Central memory CD4-positive, alpha-beta T cell (primary cell): ENCODE data around the gene ERICH3.

ENCODE experiments used
- DNase-seq: peaks from one replicate; pipeline ENCODE4 v3.0.0; 2022

The ERICH3 gene

DNA sequence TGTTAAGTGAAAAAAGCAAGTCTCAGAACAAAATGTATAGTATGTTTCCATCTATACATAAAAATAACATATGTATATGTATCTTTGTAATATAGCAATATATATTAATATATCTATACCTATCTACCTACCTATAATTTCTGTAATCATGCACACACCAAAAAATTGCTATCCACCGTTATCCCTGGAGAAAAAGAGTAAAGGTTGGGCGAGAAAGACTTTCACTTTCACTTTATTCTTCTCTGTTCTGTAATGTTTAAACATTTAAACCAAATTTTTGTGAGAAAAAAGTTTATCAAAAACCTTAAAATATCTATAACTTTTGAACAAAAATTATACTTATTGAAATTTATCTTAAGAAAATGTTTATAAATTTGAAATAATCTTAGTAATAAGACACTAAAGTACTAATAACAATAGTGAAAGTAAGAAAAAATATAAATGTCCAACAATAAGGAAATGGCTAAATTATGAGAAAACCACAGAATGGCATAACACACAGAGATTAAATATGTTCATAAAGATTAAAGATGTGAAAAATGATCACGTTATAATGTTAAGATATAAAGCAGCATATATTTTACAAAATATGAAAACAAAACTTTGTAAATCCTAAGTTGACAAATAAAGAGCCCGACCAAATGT lies 87.2 kb downstream of the ERICH3 start:
- no peak for DNase-seq

DNA sequence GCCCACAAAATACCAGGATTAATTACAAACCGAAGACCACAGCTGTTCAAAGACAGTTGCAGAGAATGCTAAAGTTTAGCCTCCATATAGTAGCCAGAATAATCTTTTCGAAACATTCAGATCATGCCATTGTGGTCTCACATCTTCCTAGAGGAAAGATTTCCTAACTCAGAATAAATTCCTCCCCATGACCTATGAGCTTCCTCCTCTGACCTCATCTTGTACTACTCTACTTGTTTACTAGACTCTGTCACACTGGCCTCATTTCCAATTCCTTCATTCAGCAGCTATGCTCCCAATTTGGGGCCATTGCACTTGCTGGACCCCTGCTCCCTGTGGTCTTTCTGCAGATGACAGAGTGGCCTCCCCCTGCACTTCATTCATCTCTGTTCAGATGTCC lies 89.4 kb downstream of the ERICH3 start:
- no peak for DNase-seq

DNA sequence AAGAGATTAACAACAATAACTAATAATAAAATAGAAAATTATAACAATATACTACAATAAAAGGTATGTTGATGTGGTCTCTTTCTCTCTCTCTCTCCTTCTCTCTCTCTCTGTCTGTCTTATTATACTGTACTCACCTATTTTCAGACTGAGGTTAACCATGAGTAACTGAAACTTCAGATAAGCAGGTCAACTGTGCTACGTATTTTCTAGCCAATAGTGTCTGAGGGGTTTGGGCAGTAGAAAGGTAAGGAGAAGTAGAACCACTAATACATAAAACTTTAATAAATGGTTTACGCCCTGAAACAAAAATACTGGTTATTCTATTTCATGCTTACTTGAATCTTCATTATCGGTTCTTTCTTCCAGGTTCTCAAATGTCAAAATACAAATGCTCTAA lies 90.2 kb downstream of the ERICH3 start:
- DNase-seq = no peak

DNA sequence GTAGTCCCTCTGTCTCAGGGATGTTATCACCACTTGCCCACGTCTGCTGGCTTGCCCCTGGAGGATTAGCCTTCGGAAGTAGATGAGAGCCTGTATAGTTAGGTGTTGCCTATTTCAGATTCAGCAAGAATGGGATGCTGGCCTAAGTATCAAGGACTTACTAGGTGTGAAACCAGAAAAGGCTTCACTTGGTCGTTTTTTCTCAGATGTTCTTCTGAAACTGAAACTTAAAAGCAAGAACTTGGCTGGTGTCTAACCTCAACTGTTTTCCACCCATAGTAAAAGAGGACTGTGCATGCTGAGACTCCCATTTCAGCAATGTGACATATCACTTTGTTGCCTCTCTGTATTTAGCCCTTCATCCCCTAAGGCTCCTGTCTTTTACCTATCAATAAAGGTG lies 94.2 kb downstream of the ERICH3 start:
- no peak for DNase-seq

DNA sequence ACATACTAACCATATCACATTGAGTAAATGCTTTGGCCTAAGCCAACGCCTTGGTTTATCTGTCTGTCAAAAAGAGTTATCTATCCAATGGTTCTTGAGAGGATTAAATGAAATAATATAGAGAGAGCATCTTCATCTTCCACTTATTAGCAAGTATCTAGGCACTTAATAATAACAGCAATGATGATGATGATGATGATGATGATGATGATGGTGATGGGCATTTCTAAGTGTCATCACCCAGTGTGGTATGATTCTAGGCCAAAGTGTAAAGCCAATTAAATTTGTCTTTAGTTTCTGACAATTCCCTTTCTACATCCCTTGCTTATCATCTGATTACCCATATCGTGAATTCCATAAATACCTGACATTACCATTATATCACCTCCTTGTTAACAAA lies 95.5 kb downstream of the ERICH3 start:
- DNase-seq = no peak

DNA sequence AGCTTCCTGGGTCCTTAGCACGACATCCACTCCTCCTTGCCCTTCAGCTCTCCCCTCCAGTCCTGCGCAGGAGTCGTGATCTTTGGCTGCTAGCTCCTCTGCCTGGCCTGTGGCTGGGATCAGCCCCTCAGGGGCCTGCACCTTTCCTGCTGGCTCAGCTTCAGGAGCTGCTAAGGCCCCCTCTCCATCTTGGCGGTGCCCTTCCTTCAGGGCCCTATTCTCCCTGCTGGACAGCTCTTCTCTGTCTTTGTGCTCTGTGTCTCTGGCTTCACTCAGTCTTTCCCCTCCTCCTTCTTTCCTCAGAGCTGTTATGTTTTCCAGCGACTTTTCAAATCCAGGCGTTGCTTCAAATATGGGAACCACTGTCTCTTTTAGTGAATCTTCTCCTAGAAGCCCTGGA lies 101.7 kb downstream of the ERICH3 start:
- no peak for DNase-seq

DNA sequence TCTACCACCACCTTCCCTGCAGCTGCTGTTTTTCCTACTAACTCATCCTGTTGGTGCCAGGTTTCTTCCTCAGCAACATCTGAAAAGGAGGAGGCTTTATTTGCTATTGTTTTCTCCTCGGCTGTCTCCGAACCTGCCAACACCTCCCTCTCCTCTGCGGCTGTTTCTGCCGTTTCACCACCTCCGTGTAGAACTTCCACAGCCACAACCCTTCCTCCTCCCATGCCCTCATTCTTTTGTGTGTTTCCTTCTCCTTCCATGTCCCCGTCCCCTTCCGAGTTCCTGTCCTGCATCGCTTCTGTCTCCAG lies 102.1 kb downstream of the ERICH3 start:
- no peak for DNase-seq

DNA sequence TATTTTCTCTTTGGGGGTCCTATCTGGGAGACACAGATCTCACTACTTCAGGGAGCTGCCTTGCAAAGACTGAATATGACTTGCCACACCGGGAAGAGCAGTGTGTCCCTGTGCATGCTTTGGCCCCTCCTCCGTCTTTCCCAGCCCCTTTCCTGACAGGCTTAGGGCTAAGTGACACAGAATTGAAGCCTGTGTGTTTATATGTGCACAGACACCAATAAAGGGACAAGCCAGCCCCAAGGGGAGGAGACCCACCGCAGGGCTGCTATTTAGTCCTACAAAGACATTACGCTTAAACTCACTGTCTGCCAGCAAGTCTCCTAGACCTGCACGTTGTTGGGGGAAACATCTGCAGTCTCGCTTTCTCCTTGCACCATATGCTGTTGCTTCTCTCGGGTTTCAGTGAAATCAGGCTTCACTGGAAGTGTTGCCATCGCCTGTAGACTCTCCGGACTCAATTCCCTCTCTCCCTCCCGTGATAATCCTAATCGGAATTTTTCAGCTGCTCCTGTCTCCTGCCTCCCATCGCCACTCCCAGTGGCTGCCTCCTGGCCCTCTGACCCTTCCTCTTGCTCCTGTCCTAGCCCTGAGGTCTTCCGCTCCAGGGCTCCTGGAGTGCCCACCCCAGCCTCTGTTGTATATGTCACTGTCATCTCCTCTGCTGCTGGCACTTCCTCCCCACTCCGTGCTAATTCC lies 102.6 kb downstream of the ERICH3 start:
- no peak for DNase-seq

DNA sequence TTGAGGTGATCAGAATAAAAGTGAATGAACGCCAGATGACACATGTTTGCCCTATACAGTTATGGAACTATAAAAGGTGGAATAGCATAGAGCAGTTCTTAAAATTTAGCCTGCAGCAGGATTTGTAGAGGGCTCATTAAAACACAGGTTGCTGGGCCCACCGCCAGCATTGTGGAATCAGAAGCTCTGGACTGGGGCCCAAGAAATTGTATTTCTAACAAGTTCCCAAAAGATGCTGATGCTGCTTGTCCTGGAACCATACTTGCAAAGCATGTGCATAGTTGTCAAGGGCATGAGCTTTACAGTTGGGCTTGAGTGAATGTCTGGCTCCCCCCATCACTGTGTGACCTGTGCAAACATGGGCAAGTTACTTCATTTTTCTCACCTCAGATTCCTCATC lies 123.7 kb downstream of the ERICH3 start:
- DNase-seq = no peak

DNA sequence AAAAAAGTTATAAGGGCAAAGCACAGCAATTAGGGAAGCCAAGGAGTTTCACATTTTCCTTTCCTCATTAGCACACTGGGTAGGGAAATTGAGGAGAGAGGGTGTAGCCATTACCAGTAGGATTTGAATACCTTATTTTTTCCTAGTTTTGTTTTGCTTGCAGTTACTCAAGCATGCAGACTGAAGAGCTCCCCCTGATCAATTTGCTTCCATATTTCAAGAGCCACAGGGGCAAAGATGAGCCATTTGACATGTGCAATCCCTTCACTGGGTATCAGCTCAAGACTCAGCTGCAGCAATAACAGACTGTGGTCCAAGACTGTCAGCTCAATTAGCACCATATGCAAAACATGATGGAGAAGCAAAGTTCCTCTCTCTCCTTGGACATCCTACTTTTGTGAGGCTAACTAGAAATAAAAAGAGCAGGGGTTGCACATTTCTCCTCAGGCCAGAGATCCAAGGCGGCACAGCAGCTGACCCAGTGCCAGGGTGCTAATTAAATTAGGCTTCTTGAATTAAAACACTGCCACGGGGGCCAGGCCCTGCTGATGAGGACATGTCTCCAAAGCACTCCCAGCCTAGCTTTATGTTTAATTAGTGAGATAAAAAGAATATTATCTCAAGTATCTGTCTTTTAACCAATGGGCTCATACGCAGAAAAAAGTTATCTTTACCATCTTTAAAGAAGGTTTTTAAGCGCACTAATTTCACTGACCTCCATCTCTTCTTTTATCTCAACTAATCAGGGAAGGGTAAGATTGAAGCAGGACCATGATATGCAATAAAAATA lies 124.4 kb downstream of the ERICH3 start:
- DNase-seq = no peak

DNA sequence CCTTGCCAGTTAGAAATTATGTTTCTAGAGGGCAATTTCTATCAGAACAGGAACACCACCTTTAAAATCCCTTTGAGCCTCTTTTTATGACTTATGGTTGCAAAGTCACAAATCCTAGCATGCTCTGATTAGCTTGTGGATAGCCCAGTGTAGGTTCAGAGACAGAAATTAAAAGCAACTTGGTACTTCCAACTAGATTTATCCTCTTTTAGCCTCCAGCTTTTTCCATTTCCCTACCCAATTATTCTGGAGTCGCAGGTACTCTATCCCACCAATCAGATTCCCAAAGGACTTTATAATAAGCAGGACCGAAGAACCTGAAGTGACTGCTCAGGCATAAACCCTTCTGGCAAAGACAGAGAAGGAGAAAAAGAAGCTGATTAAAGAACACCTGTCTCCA lies 127.8 kb downstream of the ERICH3 start:
- no peak for DNase-seq

DNA sequence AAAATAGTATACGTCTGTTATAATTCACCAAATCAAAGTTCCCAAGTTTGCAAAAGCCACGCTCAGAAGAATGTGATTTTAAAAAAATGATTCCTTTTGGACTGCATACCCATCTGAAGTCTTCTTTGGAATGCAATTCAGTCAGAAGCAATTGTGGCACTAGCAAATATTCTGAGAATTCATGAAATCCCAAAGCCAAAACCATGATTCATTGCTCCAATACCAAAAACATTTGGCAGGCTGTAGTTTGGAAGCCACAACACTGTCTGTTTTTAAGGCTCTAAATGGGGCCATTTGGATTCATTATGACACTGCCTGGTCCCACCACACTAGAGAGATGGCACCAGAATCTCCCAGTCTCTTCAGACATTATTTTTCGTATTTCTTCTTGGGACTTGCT lies 139.4 kb downstream of the ERICH3 start:
- DNase-seq = no peak

DNA sequence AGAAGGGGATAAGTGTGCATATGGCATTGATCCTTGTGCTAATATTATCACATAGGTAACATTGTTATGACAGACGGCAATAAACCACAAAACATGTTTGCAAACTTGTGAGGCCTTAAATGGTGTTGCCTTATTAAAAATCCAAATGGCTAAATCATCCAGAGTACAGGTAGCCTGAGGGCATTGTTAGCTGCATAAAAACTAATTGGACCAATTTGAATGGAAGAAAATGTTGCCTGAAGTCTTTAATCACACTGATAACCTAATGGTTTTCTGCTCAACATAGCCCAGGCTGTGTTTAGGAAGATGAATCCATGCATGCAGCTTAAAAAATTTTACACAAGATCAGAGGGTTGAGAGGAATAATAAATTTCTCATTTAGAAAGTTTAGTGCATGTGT lies 141.8 kb downstream of the ERICH3 start:
- no peak for DNase-seq

DNA sequence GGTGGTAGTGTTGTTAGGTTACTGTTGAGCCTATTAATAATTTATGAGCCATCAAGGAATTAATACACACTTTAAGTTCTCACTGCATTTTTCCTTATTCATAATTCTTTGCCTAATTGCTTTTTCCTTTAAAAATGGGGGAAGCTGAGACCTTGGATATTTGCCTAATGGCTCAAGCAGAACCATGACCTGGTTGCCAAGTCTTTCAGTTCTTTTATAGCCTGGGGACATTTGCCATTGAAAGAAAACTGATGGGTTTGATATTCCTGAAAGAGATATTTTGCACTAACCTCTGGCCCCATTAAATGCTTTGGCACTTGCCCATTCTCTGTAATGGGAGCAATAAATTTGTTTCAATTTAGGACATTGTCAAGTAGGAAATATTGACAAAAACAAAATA lies 142.7 kb downstream of the ERICH3 start:
- DNase-seq = no peak

DNA sequence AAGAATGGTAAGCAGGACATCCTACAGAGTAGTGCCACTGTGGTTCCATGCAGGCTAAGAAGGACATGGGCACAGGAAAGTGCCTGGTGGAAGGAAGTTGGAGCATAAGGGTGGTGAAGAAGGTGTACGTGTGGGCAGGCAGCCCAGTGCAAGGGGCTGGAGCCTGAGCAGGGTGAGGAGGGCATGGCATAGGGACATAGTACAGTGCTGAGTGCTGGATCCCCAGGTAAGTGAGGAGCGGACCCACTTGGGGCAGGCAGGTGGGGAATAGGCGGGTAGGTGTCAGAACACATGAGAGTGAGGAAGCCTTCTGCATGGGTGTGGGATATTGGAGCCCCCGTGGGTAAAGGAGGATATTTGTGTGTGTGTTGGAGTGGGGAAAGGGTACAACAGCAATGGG lies 145.5 kb downstream of the ERICH3 start:
- DNase-seq = no peak

DNA sequence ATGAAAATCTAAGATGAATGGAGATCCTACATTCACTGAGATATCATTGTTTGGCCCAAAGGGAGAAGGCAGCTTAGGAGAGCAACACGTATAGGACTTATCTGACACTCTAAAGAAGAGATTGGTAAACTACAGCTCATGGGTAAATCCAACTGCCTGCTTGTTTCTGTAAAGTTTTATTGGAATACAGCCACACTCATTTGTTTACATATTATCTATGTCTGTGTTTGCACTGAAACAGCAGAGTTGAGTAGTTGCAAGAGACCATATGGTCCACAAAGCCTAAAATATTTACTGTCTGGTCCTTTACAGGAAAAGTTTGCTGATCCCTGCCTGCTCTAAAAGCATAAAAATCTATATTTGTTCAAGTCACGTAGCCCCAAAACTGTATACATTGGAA lies 146.9 kb downstream of the ERICH3 start:
- DNase-seq = no peak

DNA sequence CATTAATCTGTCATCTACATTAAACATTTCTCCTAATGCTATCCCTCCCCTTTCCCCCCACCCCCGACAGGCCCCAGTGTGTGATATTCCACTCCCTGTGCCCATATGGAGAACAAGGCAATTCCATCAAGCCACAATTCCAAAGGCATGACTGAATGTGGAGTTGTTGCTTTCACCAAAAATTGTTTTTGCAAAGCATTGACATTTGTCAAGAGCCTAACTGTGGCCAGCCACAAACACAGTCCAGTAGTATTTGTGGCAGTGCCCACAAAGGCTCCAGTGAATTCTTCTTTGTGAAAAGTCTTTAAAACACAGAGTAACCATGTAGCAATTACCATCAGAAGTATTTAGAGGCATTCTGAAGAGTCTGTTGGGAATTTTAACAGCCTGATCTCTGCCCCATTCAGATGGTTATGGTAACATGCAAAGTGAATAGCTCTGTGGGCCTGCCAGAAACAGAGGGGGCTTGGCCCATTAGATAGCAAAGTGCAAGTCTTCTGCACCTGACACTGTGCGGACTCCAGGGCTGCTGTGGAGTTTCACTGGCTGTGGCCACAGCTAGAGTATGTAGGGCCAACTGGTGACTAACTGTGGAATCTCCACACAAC lies 149.6 kb downstream of the ERICH3 start:
- DNase-seq = no peak

DNA sequence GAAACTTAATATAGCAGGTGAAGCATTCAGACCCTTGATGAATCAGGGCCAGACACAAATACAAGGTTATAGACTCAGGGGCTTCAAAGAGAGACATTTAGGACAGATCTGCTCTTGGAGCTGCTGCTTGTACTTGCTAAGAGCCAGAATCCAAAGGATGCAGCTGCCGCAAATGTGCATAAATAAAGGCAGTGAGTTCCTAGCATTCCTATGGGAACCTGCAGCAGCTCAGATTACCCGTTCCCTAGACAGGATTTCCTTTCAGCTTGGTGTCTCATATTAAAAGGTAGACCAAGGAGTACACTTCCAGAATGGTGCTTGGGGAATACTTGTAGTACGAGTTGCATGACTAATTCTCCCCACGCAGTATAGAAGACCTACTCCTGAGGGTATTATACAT lies 151.4 kb downstream of the ERICH3 start:
- no peak for DNase-seq
